K562 (cell line): Measurements from ENCODE around the gene CCNK. TPM values are rescaled to one million over a fixed set of nuclear protein-coding genes. Genes with fewer than 3 reads are reported as not detected.

Source experiments
- ATAC-seq: fragments of 200-7000 bp; cut with Tn5 transposase; 3 replicates; pipeline ENCODE4 v1.9.1; 2020; ENCODE audit warnings: moderate library complexity
- BruUV-seq: library from RNA; stranded (reverse); fragments of 400-500 nt; replicated peaks from 2 replicates; lab custom pipeline; 2021; lab: Mats Ljungman, UMichigan
- CTCF ChIA-PET: fragments of 300-600 bp; formaldehyde crosslinking; extraction: SDS; loops from one replicate; lab custom pipeline; 2021; ENCODE audit warnings: low intra/inter-chr PET ratio; lab: Yijun Ruan, JAX
- POLR2A ChIA-PET: fragments of 300-600, 350-650 bp; sonication (Branson Sonifier 250); formaldehyde crosslinking; extraction: SDS; loops from one replicate; lab custom pipeline; 2021; ENCODE audit warnings: antibody characterized with exemption, inconsistent platforms; lab: Yijun Ruan, JAX
- DNase-seq, 4 experiments: peaks; one replicate each; pipeline versions ENCODE4 v3.0.0 to v3.0.0-alpha.2; 2011 to 2018; ENCODE audit warnings: low spot score in 3 of 4, mixed read lengths in 3 of 4; ENCODE audit errors: extremely low read depth in 1 of 4
- FAIRE-seq: peaks from 2 replicates; lab custom pipeline; 2011; peaks lifted over from hg19 to GRCh38; lab: Jason Lieb, UNC
- H2AFZ ChIP-seq: 2 replicates; pipeline ENCODE4 v1.6.0; 2011; ENCODE audit warnings: low read depth, low read length, control low read depth, inconsistent platforms
- H3K27ac ChIP-seq: fragments of 200-600 bp; 3 replicates; pipeline ENCODE4 v1.8.0; 2011; ENCODE audit warnings: low read depth, mild to moderate bottlenecking, control low read depth, inconsistent platforms, low read length, moderate library complexity, mixed read lengths; ENCODE audit errors: extremely low read depth
- H3K27me3 ChIP-seq, 2 experiments: fragments of 300-600 bp in 1 of 2; 2 replicates in 1 of 2; 3 replicates in 1 of 2; pipeline versions ENCODE4 v1.6.0 to v1.8.0; 2011; ENCODE audit warnings: inconsistent platforms in 2 of 2, low read length in 2 of 2, mild to moderate bottlenecking in 1 of 2, mixed read lengths in 1 of 2, moderate library complexity in 1 of 2; ENCODE audit not compliant: control insufficient read depth in 2 of 2, insufficient read depth in 2 of 2
- H3K36me3 ChIP-seq: fragments of 300-600 bp; 3 replicates; pipeline ENCODE4 v1.8.0; 2011; ENCODE audit warnings: mild to moderate bottlenecking, low read length, inconsistent platforms; ENCODE audit not compliant: control insufficient read depth, insufficient read depth
- H3K4me1 ChIP-seq, 2 experiments: fragments of 200-600 bp in 1 of 2; replicated peaks in 1 of 2; 2 replicates in 1 of 2; 3 replicates in 1 of 2; pipeline versions ENCODE4 v1.5.1 to v1.8.0; 2011; ENCODE audit warnings: inconsistent platforms in 2 of 2, low read length in 2 of 2, mild to moderate bottlenecking in 1 of 2, mixed read lengths in 1 of 2, moderate library complexity in 1 of 2; ENCODE audit not compliant: control insufficient read depth in 2 of 2, insufficient read depth in 2 of 2
- H3K4me2 ChIP-seq: 2 replicates; pipeline ENCODE4 v1.6.1; 2011; ENCODE audit warnings: low read length, control low read depth, inconsistent platforms, mixed read lengths; ENCODE audit not compliant: insufficient read depth
- H3K4me3 ChIP-seq: fragments of 200-600 bp; sonication (generic), shearing (Covaris generic); 2 replicates; pipeline ENCODE4 v1.5.1; 2016; ENCODE audit warnings: control low read depth, inconsistent platforms
- H3K79me2 ChIP-seq: fragments of 200-600 bp; 3 replicates; pipeline ENCODE4 v1.8.0; 2011; ENCODE audit warnings: low read length, inconsistent platforms; ENCODE audit not compliant: control insufficient read depth, insufficient read depth
- H3K9ac ChIP-seq, 2 experiments: 2 replicates each; pipeline versions ENCODE4 v1.6.0 to v1.6.1; 2011; ENCODE audit warnings: low read depth in 2 of 2, low read length in 2 of 2, control low read depth in 1 of 2, inconsistent platforms in 1 of 2, mild to moderate bottlenecking in 1 of 2, mixed read lengths in 1 of 2; ENCODE audit not compliant: insufficient read depth in 1 of 2
- H3K9me1 ChIP-seq: one replicate; pipeline ENCODE4 v1.6.0; 2011; ENCODE audit warnings: inconsistent platforms, mild to moderate bottlenecking, low read length, moderate library complexity; ENCODE audit not compliant: control insufficient read depth, insufficient read depth
- H3K9me3 ChIP-seq: replicated peaks from 2 replicates; pipeline ENCODE4 v1.5.1; 2011; ENCODE audit warnings: low read depth, low read length, inconsistent platforms; ENCODE audit not compliant: control insufficient read depth, insufficient read depth
- H4K20me1 ChIP-seq: replicated peaks from 2 replicates; pipeline ENCODE4 v1.6.1; 2011; ENCODE audit warnings: low read length, inconsistent platforms, mixed read lengths; ENCODE audit not compliant: control insufficient read depth, insufficient read depth
- ADNP ChIP-seq: fragments of 200-800 bp; sonication (Bioruptor generic); IDR thresholded peaks from 2 replicates; pipeline ENCODE4 v1.6.1; 2016; ENCODE audit warnings: missing genetic modification characterization, missing compliant biosample characterization
- ETS1 ChIP-seq: conservative IDR thresholded peaks from 2 replicates; pipeline ENCODE4 v1.6.1; 2011; ENCODE audit warnings: low read depth, mild to moderate bottlenecking, low read length; ENCODE audit not compliant: control insufficient read depth
- FOXO4 ChIP-seq: fragments of 450-650 bp; formaldehyde crosslinking; IDR thresholded peaks from 2 replicates; pipeline ENCODE4 v1.4.0; 2020; ENCODE audit warnings: mild to moderate bottlenecking, moderate library complexity
- FOXP1 ChIP-seq: sonication (generic); formaldehyde crosslinking; IDR thresholded peaks from 2 replicates; pipeline ENCODE4 v1.8.0; 2022; ENCODE audit warnings: mild to moderate bottlenecking, missing genetic modification reagents
- GABPA ChIP-seq: fragments of 200-800 bp; sonication (Bioruptor generic); conservative IDR thresholded peaks from 2 replicates; pipeline ENCODE4 v1.6.1; 2016; ENCODE audit warnings: low read depth, missing genetic modification characterization, missing compliant biosample characterization
- HDAC6 ChIP-seq: IDR thresholded peaks from 2 replicates; pipeline ENCODE4 v1.6.1; 2012; ENCODE audit warnings: low read depth, mild to moderate bottlenecking, control low read depth, inconsistent platforms, low read length, moderate library complexity
- PATZ1 ChIP-seq: fragments of 250-450 bp; sonication (Bioruptor Pico); IDR thresholded peaks from 2 replicates; pipeline ENCODE4 v1.5.0; 2020; ENCODE audit warnings: mild to moderate bottlenecking, borderline replicate concordance
- RFX1 ChIP-seq: fragments of 450-650 bp; IDR thresholded peaks from 2 replicates; pipeline ENCODE4 v1.6.1; 2016; ENCODE audit warnings: mild to moderate bottlenecking, moderate library complexity
- TEAD4 ChIP-seq, 2 experiments: sonication (generic) in 1 of 2; formaldehyde crosslinking in 1 of 2; IDR thresholded peaks; 2 replicates each; pipeline versions ENCODE4 v1.6.1 to v1.8.0; 2012 to 2022; ENCODE audit warnings: borderline replicate concordance in 1 of 2, inconsistent platforms in 1 of 2, low read length in 1 of 2, mild to moderate bottlenecking in 1 of 2, missing genetic modification reagents in 1 of 2
- ZNF668 ChIP-seq: fragments of 250-450 bp; sonication (Bioruptor Pico); IDR thresholded peaks from 2 replicates; pipeline ENCODE4 v1.8.0; 2022; ENCODE audit warnings: mild to moderate bottlenecking, inconsistent platforms
- ZNF696 ChIP-seq: fragments of 250-450 bp; sonication (Bioruptor Pico); conservative IDR thresholded peaks from 2 replicates; pipeline ENCODE4 v1.4.0; 2020; ENCODE audit warnings: mild to moderate bottlenecking, moderate library complexity
- ZNF830 ChIP-seq: fragments of 250-450 bp; sonication (Bioruptor Pico); IDR thresholded peaks from 2 replicates; pipeline ENCODE4 v1.5.0; 2021; ENCODE audit warnings: mild to moderate bottlenecking
- ZSCAN29 ChIP-seq: fragments of 450-650 bp; IDR thresholded peaks from 2 replicates; pipeline ENCODE4 v1.6.1; 2017
- WGBS: fragments of 100-300 bp; shearing (Covaris generic); methylation state at CpG from one replicate; pipeline ENCODE4 v1.1.6; 2016; ENCODE audit warnings: low coverage, mixed read lengths; ENCODE audit not compliant: insufficient coverage; ENCODE audit errors: missing lambda C conversion rate; 5-methylcytosine and 5-hydroxymethylcytosine counted together
- in situ Hi-C: fragments of 300-500 bp; cut with MboI; formaldehyde crosslinking; loops from 4 replicates; pipeline ENCODE4 v1.15.0; 2018; ENCODE audit warnings: inconsistent platforms, mixed read lengths
- intact Hi-C: fragments of 100-400 bp; cut with micrococcal nuclease; formaldehyde crosslinking; loops from 2 replicates; pipeline ENCODE4 v1.14.2; 2022
- polyA plus RNA-seq, 8 experiments: library from polyadenylated mRNA; depleted of rRNA in 4 of 8; stranded (reverse) in 5 of 8; unstranded in 3 of 8; fragments of >200 nt; fragmentation: Nextera tagmentation in 2 of 8; fragmentation: Illumina TruSeq in 1 of 8; extraction: Ambion mirVana in 2 of 8; extraction: Trizol in 1 of 8; gene quantifications; 2 replicates each; pipeline versions ENCODE4 v1.2.1 to v1.2.3, GENCODE V29; 2011 to 2014; ENCODE audit warnings: inconsistent platforms in 1 of 8, missing spikeins in 1 of 8
- total RNA-seq, 7 experiments: library from RNA; depleted of rRNA in 6 of 7; stranded (reverse); fragments of >200 nt in 6 of 7; fragmentation: Illumina TruSeq in 2 of 7; extraction: Trizol in 2 of 7; gene quantifications; 2 replicates each; pipeline versions ENCODE4 v1.2.1 to v1.2.3, GENCODE V29; 2011 to 2021; ENCODE audit warnings: low replicate concordance in 1 of 7
- TF ChIP-seq, protein P1 (sequence below): fragments of 250-450 bp; sonication (Bioruptor Pico); IDR thresholded peaks from 2 replicates; pipeline ENCODE4 v1.5.0; 2022; ENCODE audit warnings: mild to moderate bottlenecking
- TF ChIP-seq, protein P2 (sequence below): fragments of 250-450 bp; sonication (Bioruptor Pico); IDR thresholded peaks from 2 replicates; pipeline ENCODE4 v1.8.0; 2021; ENCODE audit warnings: borderline replicate concordance, mild to moderate bottlenecking, moderate library complexity; ENCODE audit not compliant: poor library complexity, severe bottlenecking

The CCNK gene
- total and polyA plus RNA-seq, 9 of the 15 experiments (the other 6 are each of a cell fraction or from before 2014, with no cell fraction given) = 5.8 to 84.2 (median 16.4) TPM

GRCh38 chr14:99468081-99468480, 13.1 kb upstream of the CCNK start:
- no peak overlapping the region for H3K4me2 ChIP-seq
- no peaks in the 10 kb centered on the region for H3K9me3 ChIP-seq
- in situ Hi-C loops = no loop called here
- FAIRE-seq (no peak), ATAC-seq (no peak), DNase-seq (no peak)
- intact Hi-C loops = no loop called here
- 79% methylated on average over 4 of the region's 4 CpGs for WGBS
- no peaks in the 10 kb centered on the region for H3K9me1 ChIP-seq
- H3K36me3 ChIP-seq = peaks cover 24% of the 10 kb centered on the region; the same call in 2 of the 3 replicates
- POLR2A ChIA-PET = interaction anchor here (1.0 to 1.3 kb wide), 2 partner anchors 8 to 13 kb away, joined by 3 to 6 read pairs; partner anchors contain the start of genes CCNK and SETD3
- peaks cover 53% of the 10 kb centered on the region for H3K79me2 ChIP-seq
- H3K27ac ChIP-seq = no peak overlapping the region
- H3K4me3 ChIP-seq = no peak overlapping the region
- BruUV-seq = no TSS peak
- no peaks in the 10 kb centered on the region for H3K27me3 ChIP-seq
- peaks cover 0 to 2% of the 10 kb centered on the region in 2 experiments; a peak in 2 of 5 replicates for H3K4me1 ChIP-seq
- H4K20me1 ChIP-seq = peaks cover 18% of the 10 kb centered on the region
- no peak overlapping the region for H3K9ac ChIP-seq
- H2AFZ ChIP-seq = no peak overlapping the region
- CTCF ChIA-PET = no interaction called here
- TF ChIP-seq ZNF668 (CRISPR knock-in tag) = no peak
- TF ChIP-seq TEAD4 (IDR thresholded peaks at IDR 0.05; ENCODE audit: low read length) = no peak
- TF ChIP-seq TEAD4 (CRISPR knock-in tag; IDR thresholded peaks at IDR 0.05; ENCODE audit: borderline replicate concordance) = no peak
- no peak for TF ChIP-seq FOXO4 (CRISPR knock-in tag)
- TF ChIP-seq GABPA = no peak
- TF ChIP-seq, protein P1, sequence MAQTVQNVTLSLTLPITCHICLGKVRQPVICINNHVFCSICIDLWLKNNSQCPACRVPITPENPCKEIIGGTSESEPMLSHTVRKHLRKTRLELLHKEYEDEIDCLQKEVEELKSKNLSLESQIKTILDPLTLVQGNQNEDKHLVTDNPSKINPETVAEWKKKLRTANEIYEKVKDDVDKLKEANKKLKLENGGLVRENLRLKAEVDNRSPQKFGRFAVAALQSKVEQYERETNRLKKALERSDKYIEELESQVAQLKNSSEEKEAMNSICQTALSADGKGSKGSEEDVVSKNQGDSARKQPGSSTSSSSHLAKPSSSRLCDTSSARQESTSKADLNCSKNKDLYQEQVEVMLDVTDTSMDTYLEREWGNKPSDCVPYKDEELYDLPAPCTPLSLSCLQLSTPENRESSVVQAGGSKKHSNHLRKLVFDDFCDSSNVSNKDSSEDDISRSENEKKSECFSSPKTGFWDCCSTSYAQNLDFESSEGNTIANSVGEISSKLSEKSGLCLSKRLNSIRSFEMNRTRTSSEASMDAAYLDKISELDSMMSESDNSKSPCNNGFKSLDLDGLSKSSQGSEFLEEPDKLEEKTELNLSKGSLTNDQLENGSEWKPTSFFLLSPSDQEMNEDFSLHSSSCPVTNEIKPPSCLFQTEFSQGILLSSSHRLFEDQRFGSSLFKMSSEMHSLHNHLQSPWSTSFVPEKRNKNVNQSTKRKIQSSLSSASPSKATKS (CRISPR knock-in tag) = no peak
- TF ChIP-seq ZNF696 (CRISPR knock-in tag) = no peak
- no peak for TF ChIP-seq PATZ1
- TF ChIP-seq, protein P2, sequence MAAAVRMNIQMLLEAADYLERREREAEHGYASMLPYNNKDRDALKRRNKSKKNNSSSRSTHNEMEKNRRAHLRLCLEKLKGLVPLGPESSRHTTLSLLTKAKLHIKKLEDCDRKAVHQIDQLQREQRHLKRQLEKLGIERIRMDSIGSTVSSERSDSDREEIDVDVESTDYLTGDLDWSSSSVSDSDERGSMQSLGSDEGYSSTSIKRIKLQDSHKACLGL = no peak
- no peak for TF ChIP-seq ZSCAN29
- no peak for TF ChIP-seq FOXP1 (CRISPR knock-in tag)
- no peak for TF ChIP-seq ZNF830
- no peak for TF ChIP-seq ADNP
- TF ChIP-seq RFX1 = no peak
- no peak for TF ChIP-seq HDAC6
- no peak for TF ChIP-seq ETS1
